ENCODE results near the gene PREX1.

The PREX1 gene

GRCh38 chr20:48748556-48748955, 79.2 kb downstream of the PREX1 start:
- DNase-seq = no peak

DNA sequence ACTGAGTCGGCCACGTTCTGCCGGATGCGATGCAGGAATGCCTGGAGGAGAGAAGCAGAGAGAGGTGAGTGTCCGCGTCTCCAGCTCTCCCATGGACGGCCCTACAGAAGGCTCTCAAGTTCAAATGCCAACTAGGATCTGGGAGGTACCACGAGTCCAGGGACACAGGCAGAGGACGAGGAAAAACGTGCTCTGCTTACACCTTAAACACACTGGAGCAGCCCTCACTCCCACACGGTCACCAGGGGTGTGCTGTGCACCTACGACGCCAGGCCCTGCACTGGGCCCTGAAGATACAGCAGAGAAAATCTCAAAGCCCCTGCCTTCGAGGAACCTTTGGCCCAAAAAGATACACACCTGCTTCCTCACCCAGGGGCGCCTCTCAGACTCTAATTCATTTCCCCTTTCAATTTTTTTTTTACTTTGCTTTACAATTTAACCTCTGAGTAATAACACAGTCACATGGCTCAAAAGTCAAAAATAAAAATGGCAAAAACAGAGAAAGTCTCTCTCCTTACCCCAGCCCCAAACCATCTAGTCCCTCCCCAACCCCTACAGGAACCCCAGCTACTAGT, 79.9 kb downstream of the PREX1 start:
- DNase-seq = no peak

DNA sequence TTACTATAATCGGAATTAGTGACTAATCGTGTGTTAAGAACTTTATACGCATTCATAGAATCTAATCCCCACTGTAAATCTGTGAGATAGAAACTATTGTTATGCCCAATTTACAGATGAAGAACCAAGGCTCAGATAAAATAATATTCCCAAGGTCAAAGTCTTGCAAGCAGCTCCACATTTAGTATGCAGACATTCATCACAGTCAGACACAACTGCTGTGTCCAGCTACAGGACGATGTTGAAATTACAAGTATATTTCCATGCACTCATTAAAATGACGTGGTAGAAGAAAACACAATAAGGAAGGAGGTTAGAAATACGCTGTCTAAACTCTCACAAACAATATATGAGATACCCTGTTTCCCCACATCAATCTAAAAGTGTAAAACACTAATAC, 82.5 kb downstream of the PREX1 start:
- DNase-seq = no peak

DNA sequence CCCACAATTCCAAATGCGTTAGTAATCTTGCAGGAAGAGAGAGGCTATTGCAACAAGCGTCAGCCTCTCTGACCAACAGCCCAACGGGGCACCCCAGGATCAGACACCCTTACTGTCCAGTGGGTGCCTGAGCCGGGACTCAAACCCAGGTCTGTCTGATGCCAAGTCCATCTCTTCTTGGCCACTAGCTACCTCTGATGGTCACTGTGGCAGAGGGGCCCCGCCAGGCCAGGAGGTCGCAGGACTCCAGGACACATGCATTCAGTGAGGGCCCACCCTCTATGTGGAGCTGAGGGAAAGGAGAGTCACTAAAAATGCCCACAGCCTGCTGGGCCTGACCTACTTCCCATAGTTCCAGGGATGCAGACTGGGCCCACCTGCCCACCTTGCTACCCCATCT, 83.3 kb downstream of the PREX1 start:
- no peak for DNase-seq

- no peak for DNase-seq
Measured at GRCh38 chr20:48743807-48744206, 84.0 kb downstream of the PREX1 start.

DNA sequence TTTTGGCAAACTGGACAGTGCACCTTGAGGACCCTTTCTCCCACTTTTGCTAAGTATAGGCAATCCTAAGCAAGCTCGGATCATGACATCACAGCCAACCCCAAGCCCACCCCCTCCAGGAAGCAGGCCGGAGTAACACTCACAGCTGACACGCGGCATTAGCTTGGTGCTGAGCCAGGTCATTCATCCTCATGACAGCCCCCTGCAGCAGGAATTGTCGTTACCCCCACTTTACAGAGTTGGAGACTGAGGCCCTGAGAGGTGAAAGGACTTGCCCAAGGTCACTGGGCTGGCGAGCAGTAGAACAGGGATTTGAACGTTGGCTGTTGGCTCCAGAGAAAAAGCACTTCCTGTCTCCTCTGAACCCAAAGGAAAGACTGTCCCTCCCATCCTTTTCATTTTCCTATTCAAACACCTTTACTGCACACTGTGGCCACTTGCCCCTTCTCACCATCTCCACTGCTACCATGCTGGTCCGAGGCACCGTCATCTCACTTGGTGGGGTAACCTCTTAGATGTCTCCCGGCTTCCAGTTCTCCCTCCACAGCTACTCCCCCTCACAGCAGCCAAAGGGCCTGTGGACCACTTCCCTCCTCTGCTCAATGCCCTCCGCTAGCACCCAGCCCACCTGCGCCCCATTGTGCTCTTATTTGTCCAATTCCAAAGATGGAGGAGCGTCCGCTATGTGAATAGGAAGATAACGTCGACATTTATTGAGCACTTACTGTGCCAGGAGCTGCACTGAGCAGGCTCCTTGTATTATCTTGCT, 84.7 kb downstream of the PREX1 start:
- DNase-seq = no peak

DNA sequence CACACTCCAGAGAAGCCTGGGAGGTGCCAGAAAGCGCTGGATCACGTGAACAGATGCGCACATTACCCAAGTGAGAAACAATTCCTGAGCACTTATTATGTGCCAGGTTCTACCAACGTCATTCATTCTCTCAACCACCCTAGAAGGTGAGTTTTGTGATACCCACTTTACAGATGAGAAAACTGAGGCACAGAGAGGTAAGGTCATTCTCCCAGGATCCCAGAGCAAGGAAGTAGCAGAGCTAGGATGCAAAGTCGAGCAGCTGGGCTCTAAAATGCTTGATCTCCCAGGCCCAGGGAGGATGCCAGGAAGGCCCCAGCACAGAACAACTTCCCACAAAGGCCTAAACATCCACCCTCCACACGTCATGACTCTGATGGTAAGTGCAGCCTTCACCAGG, 85.6 kb downstream of the PREX1 start:
- no peak for DNase-seq

- no peak for DNase-seq
Measured at GRCh38 chr20:48741669-48742068, 86.1 kb downstream of the PREX1 start.

GRCh38 chr20:48740712-48741111, 87.1 kb downstream of the PREX1 start:
- DNase-seq = no peak

- no peak for DNase-seq
Measured at GRCh38 chr20:48740292-48740649, 87.5 kb downstream of the PREX1 start.

GRCh38 chr20:48739395-48740291, 88.2 kb downstream of the PREX1 start:
- DNase-seq = no peak

DNA sequence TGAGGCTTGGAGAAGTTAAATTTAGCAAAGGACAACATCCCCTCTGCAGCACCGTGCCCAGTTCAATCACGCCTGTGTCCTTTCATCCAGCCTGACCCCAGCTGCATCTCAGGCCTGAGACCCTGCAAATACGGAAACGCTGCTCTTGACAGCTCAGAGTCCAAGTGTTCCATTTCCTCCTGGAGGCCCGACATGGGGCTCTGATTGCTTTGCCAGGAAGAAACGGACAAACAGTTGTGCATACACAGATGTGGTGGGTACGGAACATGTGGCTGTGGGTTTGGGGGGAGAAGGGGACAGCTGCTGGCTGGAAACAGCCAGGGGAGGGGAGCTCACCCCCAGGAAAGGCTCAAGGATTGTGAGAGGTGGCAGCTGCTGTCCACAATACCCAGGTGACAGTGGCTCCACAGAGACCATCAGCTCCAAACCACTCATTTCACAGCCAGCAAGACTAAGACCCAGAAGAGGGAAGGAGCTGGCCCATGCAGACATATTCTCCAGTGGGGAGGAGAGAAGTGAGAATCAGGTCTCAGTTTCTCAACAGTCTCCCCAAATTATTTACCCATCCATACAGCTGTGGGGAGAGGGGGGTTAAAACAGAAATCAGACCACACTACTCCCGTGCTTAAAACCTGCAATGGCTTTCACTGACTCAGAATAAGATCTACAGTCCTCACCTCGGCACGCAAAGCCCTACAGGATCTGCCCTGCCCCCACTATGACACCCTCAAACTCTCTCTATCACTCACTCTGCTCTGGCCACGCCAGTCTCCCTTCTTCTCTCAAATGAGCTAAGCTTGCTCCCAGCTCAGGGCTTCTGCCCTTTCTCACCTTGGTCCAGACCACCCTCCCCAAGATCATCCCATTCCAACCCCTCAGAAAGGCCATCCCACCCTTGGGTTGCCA, 89.1 kb downstream of the PREX1 start:
- DNase-seq = no peak

DNA sequence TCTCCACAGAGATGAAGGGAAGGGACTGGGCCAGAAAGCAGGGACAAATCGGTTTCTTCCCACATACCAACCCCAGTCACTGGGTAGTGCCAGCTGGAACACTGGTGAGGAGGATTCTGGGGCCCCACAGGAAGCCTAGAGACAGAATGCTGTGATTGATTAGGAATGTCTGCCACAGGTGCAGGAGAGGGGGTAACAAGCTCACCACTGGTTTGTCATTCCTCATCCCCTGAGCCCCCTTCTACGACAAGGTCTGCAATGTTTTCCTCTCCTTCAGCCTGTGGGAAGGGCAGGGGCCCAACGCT, 89.8 kb downstream of the PREX1 start:
- no peak for DNase-seq

DNA sequence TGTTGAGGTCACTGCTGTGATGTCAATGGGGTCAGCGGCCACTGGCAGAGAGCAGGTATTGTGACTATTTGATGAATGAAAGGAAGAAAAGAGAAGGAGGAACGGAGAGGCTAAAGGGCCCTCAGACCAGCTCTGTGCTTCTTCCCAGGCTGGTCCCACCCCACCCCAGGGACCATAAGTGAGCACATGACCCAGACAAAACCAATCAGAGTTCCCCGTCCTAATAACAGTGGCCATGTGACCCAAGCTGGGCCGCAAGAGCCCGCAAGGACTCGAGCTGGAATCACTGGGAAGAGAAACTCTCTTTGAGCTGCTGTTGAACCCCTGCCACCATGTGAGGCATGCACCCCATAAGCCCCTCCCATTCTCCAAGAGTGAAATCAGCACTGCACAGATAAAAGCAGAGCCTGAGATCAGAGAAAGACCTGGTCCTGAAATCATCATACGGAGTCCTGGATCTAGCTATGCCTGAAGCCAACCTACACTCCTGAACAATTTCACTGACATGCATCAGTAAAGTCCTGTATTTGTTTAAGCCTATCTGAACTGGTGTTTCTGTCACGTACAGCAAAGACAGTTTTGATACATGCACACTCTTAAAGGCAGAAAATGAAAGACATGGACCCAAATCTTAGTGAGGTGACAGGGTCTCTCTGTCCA, 90.2 kb downstream of the PREX1 start:
- no peak for DNase-seq

DNA sequence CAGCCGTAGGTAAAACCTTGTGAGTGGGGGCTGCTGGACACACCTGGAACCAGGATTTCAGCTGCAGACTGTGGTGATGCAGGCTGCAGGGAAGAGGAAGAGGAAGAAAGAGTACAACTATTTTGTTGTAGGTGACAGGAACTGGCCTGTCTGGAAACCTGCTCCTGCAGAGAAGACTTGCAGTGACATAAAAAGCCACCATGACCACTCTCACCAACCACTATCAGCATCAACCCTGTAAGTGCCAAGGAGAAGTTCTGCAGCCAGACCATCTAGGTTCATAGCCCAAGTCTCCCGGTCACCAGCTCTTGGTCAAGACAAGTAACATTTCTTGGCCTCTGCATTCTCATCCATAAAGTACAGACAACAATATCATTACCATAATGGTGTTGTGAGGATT, 91.2 kb downstream of the PREX1 start:
- DNase-seq = no peak

GRCh38 chr20:48736231-48736630, 91.6 kb downstream of the PREX1 start:
- no peak for DNase-seq

DNA sequence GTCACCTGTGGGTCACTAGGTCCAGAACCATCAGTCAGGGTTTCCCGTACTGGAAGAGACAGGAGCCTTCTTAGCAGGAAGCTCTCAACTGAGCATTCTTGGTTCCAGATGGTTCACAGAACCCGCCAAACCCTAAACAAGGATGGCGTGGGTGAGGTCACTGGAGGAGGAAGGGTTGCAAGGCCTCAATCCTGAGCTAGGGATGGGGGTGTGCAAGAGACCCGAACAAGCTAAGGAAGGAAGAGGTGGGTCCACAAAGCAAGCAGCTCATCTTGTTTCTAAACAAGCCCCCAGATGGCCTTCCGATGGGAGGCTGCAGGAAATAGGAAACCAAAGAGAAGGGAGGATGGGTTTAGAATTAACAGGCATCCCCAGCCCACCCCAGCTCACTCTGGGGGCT, 92.7 kb downstream of the PREX1 start:
- no peak for DNase-seq

GRCh38 chr20:48734104-48734749, 93.6 kb downstream of the PREX1 start:
- no peak for DNase-seq

DNA sequence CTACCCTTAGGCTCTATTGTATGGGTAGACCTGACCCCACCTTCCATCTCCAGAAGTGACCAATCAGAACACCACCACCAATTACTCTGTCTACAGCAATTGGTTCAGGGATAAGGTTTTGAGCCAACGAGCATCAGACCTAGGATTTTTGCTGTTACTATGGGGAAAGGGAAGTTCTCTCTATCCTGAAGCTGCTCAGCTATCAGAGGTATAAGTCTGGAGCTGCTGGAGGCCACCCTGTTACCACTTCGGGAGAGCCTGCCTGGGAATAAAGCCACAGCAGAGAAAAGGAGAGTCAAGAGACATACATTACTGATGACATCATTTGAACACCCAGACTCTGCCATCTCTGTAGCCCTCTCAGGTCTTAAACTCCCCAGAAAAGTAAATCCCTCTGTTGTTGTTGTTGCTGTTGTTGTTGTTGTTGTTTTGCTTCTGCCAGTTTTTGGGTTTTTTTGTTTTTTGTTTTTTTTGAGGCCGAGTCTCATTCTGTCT, 94.5 kb downstream of the PREX1 start:
- no peak for DNase-seq

- no peak for DNase-seq
Measured at GRCh38 chr20:48732081-48732829, 95.5 kb downstream of the PREX1 start.

- DNase-seq = no peak
Measured at GRCh38 chr20:48731536-48731935, 96.3 kb downstream of the PREX1 start.

Measured in retina (tissue), 1 donor.